Naive thymus-derived CD4-positive, alpha-beta T cell (primary cell): ENCODE results near the gene ARHGAP12. TPM values are rescaled to one million over a fixed set of nuclear protein-coding genes. Genes with fewer than 3 reads are reported as not detected.

Source experiments
- ATAC-seq: fragments of 150-1000 bp; cut with Tn5 transposase; 2 replicates; pipeline ENCODE4 v1.10.0; 2021; ENCODE audit warnings: mild to moderate bottlenecking, moderate library complexity
- CTCF ChIA-PET: fragments of 350-600 bp; sonication (Branson Sonifier 250); formaldehyde crosslinking; loops from one replicate; lab custom pipeline; 2021; ENCODE audit warnings: antibody characterized with exemption; lab: Charles Lee
- POLR2A ChIA-PET: fragments of 350-600 bp; sonication (Branson Sonifier 250); formaldehyde crosslinking; loops from one replicate; lab custom pipeline; 2021; ENCODE audit warnings: antibody characterized with exemption, inconsistent platforms; lab: Charles Lee
- DNase-seq, 9 donors: peaks; one replicate each; pipeline versions ENCODE4 v3.0.0 to v3.0.0-alpha.2; 2020 to 2022; ENCODE audit warnings: mixed read lengths in 1 of 9
- H3K27ac ChIP-seq: one replicate; pipeline ENCODE4 v1.7.0; 2013; ENCODE audit warnings: mild to moderate bottlenecking, low read depth, low read length, moderate library complexity
- H3K27me3 ChIP-seq, 2 donors: one replicate each; pipeline ENCODE4 v1.7.0; 2013; ENCODE audit warnings: low read length in 2 of 2, mild to moderate bottlenecking in 2 of 2, moderate library complexity in 2 of 2; ENCODE audit not compliant: control insufficient read depth in 2 of 2, insufficient read depth in 2 of 2
- H3K36me3 ChIP-seq, 3 experiments: 1 replicate in 2 of 3; 2 replicates in 1 of 3; pipeline ENCODE4 v1.7.0; 2013; ENCODE audit warnings: low read length in 3 of 3, mild to moderate bottlenecking in 3 of 3, moderate library complexity in 1 of 3; ENCODE audit not compliant: insufficient read depth in 3 of 3, control insufficient read depth in 2 of 3
- H3K4me1 ChIP-seq, 2 donors: one replicate each; pipeline ENCODE4 v1.7.0; 2013; ENCODE audit warnings: low read length in 2 of 2, mild to moderate bottlenecking in 2 of 2, moderate library complexity in 1 of 2; ENCODE audit not compliant: control insufficient read depth in 2 of 2, insufficient read depth in 2 of 2
- H3K4me3 ChIP-seq: 2 replicates; pipeline ENCODE4 v1.7.0; 2013; ENCODE audit warnings: mild to moderate bottlenecking, low read length
- H3K9me3 ChIP-seq, 3 experiments: 1 replicate in 2 of 3; 2 replicates in 1 of 3; pipeline ENCODE4 v1.7.0; 2013; ENCODE audit warnings: low read length in 3 of 3; ENCODE audit not compliant: control insufficient read depth in 2 of 3
- H3K27ac Mint-ChIP-seq, 9 donors: one replicate each; pipeline ENCODE4 v1.8.0; 2020 to 2022; ENCODE audit warnings: mixed read lengths in 9 of 9, mild to moderate bottlenecking in 8 of 9, moderate library complexity in 5 of 9, inconsistent platforms in 2 of 9
- H3K27me3 Mint-ChIP-seq, 5 donors: one replicate each; pipeline ENCODE4 v1.8.0; 2021 to 2022; ENCODE audit warnings: mixed read lengths in 5 of 5, mild to moderate bottlenecking in 1 of 5
- H3K36me3 Mint-ChIP-seq, 5 donors: one replicate each; pipeline ENCODE4 v1.8.0; 2020 to 2022; ENCODE audit warnings: mixed read lengths in 5 of 5, mild to moderate bottlenecking in 3 of 5, inconsistent platforms in 1 of 5
- H3K4me1 Mint-ChIP-seq, 7 donors: one replicate each; pipeline ENCODE4 v1.8.0; 2020 to 2022; ENCODE audit warnings: mixed read lengths in 7 of 7, mild to moderate bottlenecking in 3 of 7, inconsistent platforms in 1 of 7
- H3K4me3 Mint-ChIP-seq, 10 donors: one replicate each; pipeline ENCODE4 v1.8.0; 2020 to 2022; ENCODE audit warnings: mild to moderate bottlenecking in 10 of 10, mixed read lengths in 10 of 10, moderate library complexity in 6 of 10, inconsistent platforms in 2 of 10
- H3K9me3 Mint-ChIP-seq, 11 donors: one replicate each; pipeline ENCODE4 v1.8.0; 2020 to 2022; ENCODE audit warnings: mixed read lengths in 11 of 11, mild to moderate bottlenecking in 4 of 11, inconsistent platforms in 1 of 11, moderate library complexity in 1 of 11
- intact Hi-C, 2 donors: fragments of 100-400 bp; cut with micrococcal nuclease; formaldehyde crosslinking; loops; one replicate each; pipeline ENCODE4 v1.15.1; 2023
- polyA plus RNA-seq, 2 donors: library from polyadenylated mRNA; unstranded; fragments of 300-500 nt; fragmentation: Illumina TruSeq; gene quantifications; one replicate each; pipeline ENCODE4 v1.2.3, GENCODE V29; 2021
- total RNA-seq, 6 experiments: library from RNA in 5 of 6; stranded (reverse) in 5 of 6; gene quantifications; 1 replicate in 5 of 6; 2 replicates in 1 of 6; pipeline ENCODE4 v1.2.3 and lab custom pipeline; 2021 to 2026

ARHGAP12 gene
- total and polyA plus RNA-seq, 7 experiments from 2014 or later, result 10.5 to 34.6 (median 22.4) TPM

GRCh38 chr10:31935678-31936077 lies 7.0 kb upstream of the ARHGAP12 start:
- intact Hi-C loops, result no loop called here
- no peak overlapping the region for H3K4me3 Mint-ChIP-seq
- Histone ChIP-seq H3K27ac (no peak overlapping the region), H3K4me1 (peaks cover 0 to 5% of the 10 kb centered on the region in 2 donors), H3K27me3 (no peaks in the 10 kb centered on the region), H3K36me3 (no peaks in the 10 kb centered on the region), H3K4me3 (no peak overlapping the region), H3K9me3 (no peaks in the 10 kb centered on the region)
- peaks cover 0 to 7% (median 0%) of the 10 kb centered on the region in 5 donors for H3K27me3 Mint-ChIP-seq
- DNase-seq (no peak), ATAC-seq (no peak)
- H3K36me3 Mint-ChIP-seq, result no peaks in the 10 kb centered on the region
- no peaks in the 10 kb centered on the region for H3K9me3 Mint-ChIP-seq
- ChIA-PET POLR2A (no interaction called here), CTCF (no interaction called here)
- no peak overlapping the region for H3K27ac Mint-ChIP-seq
- peaks cover 0 to 7% (median 0%) of the 10 kb centered on the region in 7 donors for H3K4me1 Mint-ChIP-seq

- no peak overlapping the region for H3K27ac Mint-ChIP-seq
- Histone ChIP-seq H3K4me3 (no peak overlapping the region), H3K27ac (no peak overlapping the region), H3K27me3 (no peaks in the 10 kb centered on the region), H3K4me1 (peaks cover 0 to 10% of the 10 kb centered on the region in 2 donors), H3K9me3 (no peaks in the 10 kb centered on the region), H3K36me3 (peaks cover 0 to 9% (median 0%) of the 10 kb centered on the region in 3 experiments)
- no peak overlapping the region for H3K4me3 Mint-ChIP-seq
- ATAC-seq (no peak), DNase-seq (no peak)
- intact Hi-C loops, result no loop called here
- CTCF ChIA-PET, result no interaction called here
- POLR2A ChIA-PET, result no interaction called here
- no peaks in the 10 kb centered on the region for H3K36me3 Mint-ChIP-seq
- peaks cover 0 to 12% (median 0%) of the 10 kb centered on the region in 5 donors for H3K27me3 Mint-ChIP-seq
- H3K9me3 Mint-ChIP-seq, result no peaks in the 10 kb centered on the region
- peaks cover 7 to 16% (median 12%) of the 10 kb centered on the region in 7 donors for H3K4me1 Mint-ChIP-seq
Observed at GRCh38 chr10:31932838-31933237, 4.2 kb upstream of the ARHGAP12 start.

DNA sequence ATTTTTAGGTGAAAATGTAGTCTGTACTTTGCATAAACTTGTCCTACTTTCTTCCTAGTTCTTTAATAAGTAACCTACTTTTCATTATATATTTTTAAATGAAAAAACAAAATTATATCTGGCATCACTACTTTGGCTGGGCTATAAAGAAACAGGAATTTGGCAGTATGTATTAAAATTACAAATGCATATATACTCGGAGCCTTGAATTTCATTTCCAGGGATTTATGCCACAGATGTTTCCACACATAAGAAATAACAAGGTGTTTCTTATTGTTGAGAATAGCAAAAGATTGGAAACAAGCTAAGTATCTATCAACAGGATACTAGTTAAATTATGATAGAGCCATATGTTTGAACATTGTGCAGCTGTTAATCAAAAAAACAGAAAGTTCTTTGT lies 2.2 kb upstream of the ARHGAP12 start:
- H3K4me3 Mint-ChIP-seq, result peak overlapping the region in 5 of 10 donors; percentile 45 to 91 (median 66)
- intact Hi-C loops, result loop anchor here (1.0 to 2.0 kb wide), 3 partner anchors 10 to 125 kb away; partner anchors contain the start of gene KIF5B (in 1 of the 2)

DNA sequence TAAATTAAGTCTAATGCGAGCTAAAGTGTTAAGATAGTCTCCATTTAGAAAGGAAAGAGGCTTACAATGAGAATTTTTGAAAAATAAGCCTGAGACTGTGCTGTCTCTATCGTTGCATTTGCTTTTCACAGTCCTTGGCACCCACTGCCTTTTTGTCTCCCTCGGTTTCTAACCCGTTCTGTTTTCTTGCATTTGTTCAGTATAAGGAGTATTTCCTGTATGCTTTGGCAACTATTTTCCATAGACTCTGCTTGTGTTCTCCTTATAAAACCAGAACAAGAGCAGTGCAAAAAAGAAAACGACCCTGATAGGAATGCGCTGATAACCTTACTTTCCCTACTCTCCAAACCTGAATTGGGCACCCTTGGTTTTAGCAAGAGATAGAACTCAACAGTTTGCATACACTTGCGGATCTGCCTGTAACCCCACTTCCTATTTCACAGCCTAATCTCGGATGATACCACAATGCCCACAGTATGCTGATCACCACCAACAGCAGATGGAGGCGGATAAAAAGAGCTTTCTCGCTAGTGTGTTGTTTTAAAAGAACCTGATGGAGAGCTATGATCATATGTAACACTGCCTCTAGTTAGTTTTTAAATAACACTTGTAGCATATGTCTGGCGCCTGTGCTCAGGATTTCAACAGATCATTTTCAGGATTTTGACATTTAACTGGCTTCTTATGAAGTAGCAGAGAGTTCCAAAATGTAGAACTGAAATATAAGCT lies 1.6 kb upstream of the ARHGAP12 start:
- intact Hi-C loops, result loop anchor here (1.0 to 2.0 kb wide), 3 partner anchors 9 to 126 kb away; partner anchors contain the start of gene KIF5B (in 1 of the 2)
- H3K4me1 Mint-ChIP-seq, result peaks cover 24 to 37% (median 35%) of the 10 kb centered on the region in 7 donors
- no peaks in the 10 kb centered on the region for H3K9me3 ChIP-seq
- peak overlapping the region; percentile 84 for H3K27ac ChIP-seq
- peak in 6 of 9 donors; percentile 19 to 47 (median 30) for DNase-seq
- ChIA-PET CTCF (interaction anchor here (0.7 kb wide), 1 partner anchor 74 kb away, joined by 3 read pairs; no protein-coding TSS in a partner anchor), POLR2A (interaction anchor here (0.7 to 1.4 kb wide), 6 partner anchors 9 to 448 kb away, joined by 3 to 4 read pairs (median 3); no protein-coding TSS in a partner anchor)
- no peaks in the 10 kb centered on the region for H3K9me3 Mint-ChIP-seq
- peak; percentile 54 for ATAC-seq
- peaks cover 0 to 12% (median 0%) of the 10 kb centered on the region in 5 donors for H3K27me3 Mint-ChIP-seq
- H3K36me3 Mint-ChIP-seq, result no peaks in the 10 kb centered on the region
- no peaks in the 10 kb centered on the region for H3K27me3 ChIP-seq
- peak overlapping the region; percentile 73 to 95 (median 90) for H3K4me3 Mint-ChIP-seq
- H3K4me1 ChIP-seq, result peaks cover 10% of the 10 kb centered on the region in 2 donors
- peak overlapping the region; percentile 14 to 93 (median 55) for H3K27ac Mint-ChIP-seq
- peak overlapping the region; percentile 90 for H3K4me3 ChIP-seq
- peaks cover 0 to 11% (median 0%) of the 10 kb centered on the region in 3 experiments for H3K36me3 ChIP-seq

More for the DNA sequence above, 2.2 kb upstream of the ARHGAP12 start:
- Mint-ChIP-seq H3K4me1 (peaks cover 21 to 32% (median 29%) of the 10 kb centered on the region in 7 donors), H3K27ac (peak overlapping the region in 3 of 9 donors; percentile 65 to 93 (median 66)), H3K27me3 (peaks cover 0 to 12% (median 0%) of the 10 kb centered on the region in 5 donors), H3K36me3 (no peaks in the 10 kb centered on the region), H3K9me3 (no peaks in the 10 kb centered on the region)
- no peak for ATAC-seq
- CTCF ChIA-PET, result no interaction called here
- no peak overlapping the region for H3K4me3 ChIP-seq
- H3K9me3 ChIP-seq, result no peaks in the 10 kb centered on the region
- DNase-seq, result no peak
- H3K4me1 ChIP-seq, result peaks cover 10% of the 10 kb centered on the region in 2 donors
- peaks cover 0 to 11% (median 0%) of the 10 kb centered on the region in 3 experiments for H3K36me3 ChIP-seq
- H3K27ac ChIP-seq, result no peak overlapping the region
- no peaks in the 10 kb centered on the region for H3K27me3 ChIP-seq
- POLR2A ChIA-PET, result interaction anchor here (0.7 kb wide), 1 partner anchor 44 kb away, joined by 3 read pairs; no protein-coding TSS in a partner anchor

DNA sequence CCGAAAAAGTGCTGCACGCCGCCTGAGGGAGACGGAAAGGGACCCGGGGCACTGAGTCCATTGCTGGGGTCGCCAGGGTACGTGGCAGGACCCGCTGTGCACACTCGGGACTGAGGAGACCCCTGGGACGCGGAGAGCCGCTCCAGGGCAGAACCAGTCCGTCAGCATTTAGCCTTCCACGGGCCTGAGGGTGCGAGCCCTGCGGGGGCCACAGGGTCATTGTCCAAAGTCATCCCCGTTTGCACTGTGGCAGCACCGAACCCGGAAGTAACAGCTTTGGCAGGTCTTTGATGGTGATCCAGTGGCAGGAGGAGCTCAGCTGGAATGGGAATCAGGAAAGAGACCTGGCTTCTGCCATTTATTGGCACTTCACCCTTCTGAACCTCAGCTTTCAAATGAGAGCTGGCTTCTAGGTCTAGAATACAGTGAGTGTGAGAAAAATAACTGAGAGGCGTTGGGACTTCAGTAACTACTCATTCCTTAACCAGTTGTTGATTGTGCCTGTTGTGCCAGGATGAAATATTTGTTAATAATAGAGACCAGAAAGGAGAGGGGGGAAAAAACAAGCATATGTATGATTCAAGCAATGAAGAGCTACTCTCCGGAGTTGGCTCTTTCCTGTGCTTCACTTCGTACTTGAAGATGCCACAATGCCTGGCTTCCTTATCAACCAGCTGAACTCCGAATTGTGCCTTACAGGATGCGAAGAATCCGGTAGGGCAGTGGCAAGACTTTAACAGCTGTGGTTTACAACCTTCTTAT lies 811 bp upstream of the ARHGAP12 start:
- Mint-ChIP-seq H3K9me3 (no peaks in the 10 kb centered on the region), H3K4me1 (peaks cover 26 to 44% (median 42%) of the 10 kb centered on the region in 7 donors), H3K27ac (peak overlapping the region; percentile 14 to 93 (median 65)), H3K4me3 (peak overlapping the region; percentile 73 to 95 (median 90)), H3K36me3 (no peaks in the 10 kb centered on the region), H3K27me3 (peaks cover 0 to 12% (median 0%) of the 10 kb centered on the region in 5 donors)
- intact Hi-C loops, result loop anchor here (1.0 to 10.0 kb wide), 18 partner anchors 8 to 1585 kb away; partner anchors contain the start of genes ZEB1 (in 2 of the 2), KIF5B (in 1 of the 2), MAP3K8 (in 1 of the 2) and MTPAP (in 1 of the 2)
- Histone ChIP-seq H3K27ac (peak overlapping the region; percentile 84), H3K27me3 (no peaks in the 10 kb centered on the region), H3K9me3 (no peaks in the 10 kb centered on the region), H3K4me3 (peak overlapping the region; percentile 90), H3K36me3 (peaks cover 0 to 11% (median 0%) of the 10 kb centered on the region in 3 experiments), H3K4me1 (peaks cover 10% of the 10 kb centered on the region in 2 donors)
- ATAC-seq (no peak), DNase-seq (peak; percentile 5 to 43 (median 24))
- ChIA-PET CTCF (interaction anchor here (0.7 kb wide), 1 partner anchor 75 kb away, joined by 3 read pairs; no protein-coding TSS in a partner anchor), POLR2A (interaction anchor here (0.7 to 1.4 kb wide), 5 partner anchors 9 to 448 kb away, joined by 3 to 4 read pairs (median 3); no protein-coding TSS in a partner anchor)
